Measurements from ENCODE around the gene CREBBP.

DNA sequence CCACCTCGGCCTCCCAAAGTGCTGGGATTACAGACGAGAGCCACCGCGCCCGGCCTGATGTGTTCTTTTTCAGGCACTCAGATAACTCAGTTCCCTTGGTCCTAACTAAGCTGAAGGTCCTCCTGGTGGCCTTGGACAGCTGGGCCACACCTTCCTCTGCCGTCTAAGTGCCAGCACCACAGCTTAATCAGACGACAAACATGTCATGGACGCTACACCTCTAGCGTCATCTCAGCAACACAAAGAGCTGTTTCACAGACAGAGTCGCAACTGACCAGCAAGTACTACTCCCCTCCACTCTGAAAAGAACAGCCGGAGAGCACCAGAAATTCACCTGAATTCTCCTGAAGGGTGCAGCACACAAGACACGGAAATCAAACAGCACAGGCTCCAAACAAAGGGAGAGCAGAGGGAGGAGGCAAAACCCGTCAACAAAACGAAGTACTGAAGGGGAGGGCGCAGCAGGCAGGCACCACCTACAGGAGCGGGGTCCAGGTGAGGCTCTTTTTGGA, 167.6 kb downstream of the CREBBP start:
- TF ChIP-seq, protein P1, sequence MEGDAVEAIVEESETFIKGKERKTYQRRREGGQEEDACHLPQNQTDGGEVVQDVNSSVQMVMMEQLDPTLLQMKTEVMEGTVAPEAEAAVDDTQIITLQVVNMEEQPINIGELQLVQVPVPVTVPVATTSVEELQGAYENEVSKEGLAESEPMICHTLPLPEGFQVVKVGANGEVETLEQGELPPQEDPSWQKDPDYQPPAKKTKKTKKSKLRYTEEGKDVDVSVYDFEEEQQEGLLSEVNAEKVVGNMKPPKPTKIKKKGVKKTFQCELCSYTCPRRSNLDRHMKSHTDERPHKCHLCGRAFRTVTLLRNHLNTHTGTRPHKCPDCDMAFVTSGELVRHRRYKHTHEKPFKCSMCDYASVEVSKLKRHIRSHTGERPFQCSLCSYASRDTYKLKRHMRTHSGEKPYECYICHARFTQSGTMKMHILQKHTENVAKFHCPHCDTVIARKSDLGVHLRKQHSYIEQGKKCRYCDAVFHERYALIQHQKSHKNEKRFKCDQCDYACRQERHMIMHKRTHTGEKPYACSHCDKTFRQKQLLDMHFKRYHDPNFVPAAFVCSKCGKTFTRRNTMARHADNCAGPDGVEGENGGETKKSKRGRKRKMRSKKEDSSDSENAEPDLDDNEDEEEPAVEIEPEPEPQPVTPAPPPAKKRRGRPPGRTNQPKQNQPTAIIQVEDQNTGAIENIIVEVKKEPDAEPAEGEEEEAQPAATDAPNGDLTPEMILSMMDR (IDR thresholded peaks at IDR 0.05), result no peak
- no peak for TF ChIP-seq EP300 (IDR thresholded peaks at IDR 0.05)
